HG03095 (cell line): Measurements from ENCODE around the gene CBR1.

ENCODE experiments used
- ATAC-seq: cut with Tn5 transposase; IDR thresholded peaks from one replicate; pipeline ENCODE4 v1.9.1; 2021; ENCODE audit warnings: moderate library complexity; ENCODE audit not compliant: unreplicated experiment

Gene CBR1

GRCh38 chr21:36069713-36070583 lies at the start of gene CBR1:
TSS of gene CBR1 (plus strand) at chr21:36070024. CDS start at chr21:36070116, 92 bp downstream.
- peak; percentile 97 for ATAC-seq

GRCh38 chr21:36021251-36021837 lies 48.5 kb upstream of the CBR1 start:
- peak; percentile 79 for ATAC-seq

- no peak for ATAC-seq
These were observed 47.3 kb upstream of the CBR1 start for GRCh38 chr21:36022427-36023091.

GRCh38 chr21:36023092-36023480 lies 46.7 kb upstream of the CBR1 start:
- ATAC-seq = no peak

GRCh38 chr21:36024782-36025181 lies 45.0 kb upstream of the CBR1 start:
- no peak for ATAC-seq

GRCh38 chr21:36027347-36027746 lies 42.5 kb upstream of the CBR1 start:
- no peak for ATAC-seq

- peak; percentile 60 for ATAC-seq
These were observed 41.4 kb upstream of the CBR1 start for GRCh38 chr21:36028127-36029069.

GRCh38 chr21:36029309-36029708 lies 40.5 kb upstream of the CBR1 start:
- ATAC-seq = no peak

GRCh38 chr21:36030581-36031189 lies 39.1 kb upstream of the CBR1 start:
- ATAC-seq = no peak

GRCh38 chr21:36032647-36033406 lies 37.0 kb upstream of the CBR1 start:
- ATAC-seq = no peak

GRCh38 chr21:36034211-36034913 lies 35.5 kb upstream of the CBR1 start:
- no peak for ATAC-seq

GRCh38 chr21:36035381-36035791 lies 34.4 kb upstream of the CBR1 start:
- no peak for ATAC-seq

- no peak for ATAC-seq
These were observed 30.9 kb upstream of the CBR1 start for GRCh38 chr21:36038701-36039497.

GRCh38 chr21:36039861-36040260 lies 30.0 kb upstream of the CBR1 start:
- ATAC-seq = no peak

GRCh38 chr21:36040389-36040788 lies 29.4 kb upstream of the CBR1 start:
- ATAC-seq = no peak

GRCh38 chr21:36041910-36042309 lies 27.9 kb upstream of the CBR1 start:
- no peak for ATAC-seq

GRCh38 chr21:36044056-36044455 lies 25.8 kb upstream of the CBR1 start:
- ATAC-seq = no peak

GRCh38 chr21:36045993-36046392 lies 23.8 kb upstream of the CBR1 start:
- ATAC-seq = no peak
